G401.6 (cell line): Measurements from ENCODE around the gene ABHD17C.

Source experiments
- FAIRE-seq: peaks from 2 replicates; lab custom pipeline; 2012; peaks lifted over from hg19 to GRCh38; lab: Jason Lieb, UNC

The ABHD17C gene

DNA sequence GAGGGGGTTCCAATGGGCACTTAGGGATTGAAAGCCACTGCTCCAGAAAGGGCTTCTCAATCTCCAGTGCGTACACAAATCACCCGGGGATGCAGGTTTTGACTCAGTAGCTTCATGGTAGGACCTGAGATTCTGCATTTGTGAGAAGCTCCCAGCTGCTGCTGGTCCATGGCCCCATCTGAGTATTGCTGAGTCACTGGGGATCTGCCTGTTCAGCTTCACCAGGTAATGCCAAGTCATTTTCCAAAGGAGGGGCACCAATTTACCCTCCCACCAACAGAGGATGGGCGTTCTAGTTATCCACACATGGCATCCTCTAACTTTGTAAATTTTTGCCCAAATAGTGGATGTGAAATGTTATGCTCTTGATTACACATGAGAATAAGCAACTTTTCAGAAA, 71.2 kb downstream of the ABHD17C start:
- no peak for FAIRE-seq

DNA sequence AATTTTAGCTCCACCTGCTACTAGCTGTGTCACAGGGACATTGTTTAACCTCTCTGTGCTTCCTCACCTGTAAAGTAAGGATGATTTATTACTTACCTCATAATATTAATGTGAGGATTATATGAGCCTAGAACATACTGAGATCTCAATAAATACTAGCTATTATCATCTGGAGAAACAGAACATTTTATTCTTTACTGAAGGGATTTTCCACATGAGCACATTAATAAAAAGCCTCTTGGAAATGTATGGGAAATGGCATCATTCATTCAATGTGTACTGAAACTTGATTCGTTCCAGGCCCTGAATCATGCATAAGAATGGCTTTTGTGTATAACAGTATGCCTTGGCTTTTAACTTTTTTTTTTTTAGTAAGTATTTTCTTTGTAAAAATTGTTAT, 73.0 kb downstream of the ABHD17C start:
- FAIRE-seq = no peak

DNA sequence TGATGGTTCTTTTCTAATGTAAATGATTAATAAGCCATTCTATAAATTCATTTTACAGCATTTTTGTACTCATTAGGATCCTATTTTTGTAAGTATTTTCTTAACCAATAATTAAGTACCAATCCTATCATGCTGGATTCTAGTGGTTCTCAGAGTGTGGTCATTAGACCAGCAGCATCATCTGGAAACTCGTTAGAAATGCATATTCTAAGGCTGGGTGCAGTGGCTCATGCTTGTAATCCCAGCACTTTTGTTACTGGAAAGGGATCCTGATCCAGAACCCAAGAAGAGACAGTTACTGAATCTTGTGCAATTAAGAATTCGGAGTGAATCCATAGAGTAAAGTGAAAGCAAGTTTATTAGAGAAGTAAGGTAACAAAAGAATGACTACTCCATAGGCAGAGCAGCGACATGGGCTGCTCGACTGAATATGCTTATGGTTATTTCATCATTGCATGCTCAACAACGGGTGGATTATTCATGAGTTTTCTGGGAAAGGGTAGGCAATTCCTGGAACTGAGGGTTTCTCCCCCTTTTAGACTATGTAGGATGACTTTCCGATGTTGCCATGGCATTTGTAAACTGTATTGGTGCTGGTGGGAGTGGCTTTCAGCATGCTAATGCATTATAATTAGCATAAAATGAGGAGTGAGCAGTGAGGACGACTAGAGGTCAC, 74.2 kb downstream of the ABHD17C start:
- FAIRE-seq = no peak

DNA sequence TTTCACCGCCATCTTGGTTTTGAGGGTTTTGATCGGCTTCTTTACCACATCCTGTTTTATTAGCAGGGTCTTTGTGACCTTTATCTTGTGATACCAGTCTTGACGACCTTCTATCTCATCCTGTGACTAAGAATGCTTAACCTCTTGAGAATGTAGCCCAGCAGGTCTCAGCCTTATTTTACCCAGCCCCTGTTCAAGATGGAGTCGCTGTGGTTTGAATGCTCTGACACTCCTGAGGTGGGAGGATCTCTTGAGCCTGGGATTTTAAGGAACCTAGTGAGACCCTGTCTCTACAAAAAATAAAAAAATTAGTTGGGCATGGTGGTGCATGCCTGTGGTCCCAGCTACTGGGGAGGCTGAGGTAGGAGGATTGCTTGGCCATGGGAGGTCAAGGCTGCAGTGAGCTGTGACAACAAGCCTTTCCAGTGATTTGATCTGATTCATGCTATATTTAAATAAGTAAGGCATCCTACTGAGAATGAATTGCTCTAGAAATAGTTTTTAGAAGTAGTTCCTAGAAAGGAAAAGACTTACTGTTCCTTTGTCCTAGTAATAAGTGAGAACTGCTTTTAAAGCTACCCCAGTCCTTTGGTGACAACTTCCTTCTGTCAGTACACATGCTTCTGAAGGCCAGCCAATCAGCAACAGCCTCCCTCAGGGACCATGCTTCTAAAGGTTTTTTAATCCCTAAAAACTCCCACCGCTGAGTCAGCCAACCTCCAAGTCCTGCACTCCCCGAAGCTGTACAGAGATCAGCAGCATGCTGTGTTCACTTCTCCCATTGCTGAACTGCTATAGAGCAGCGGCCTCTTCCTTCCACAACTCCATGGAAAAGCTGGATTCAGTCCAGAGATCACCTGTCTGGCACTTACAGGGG, 75.0 kb downstream of the ABHD17C start:
- no peak for FAIRE-seq

DNA sequence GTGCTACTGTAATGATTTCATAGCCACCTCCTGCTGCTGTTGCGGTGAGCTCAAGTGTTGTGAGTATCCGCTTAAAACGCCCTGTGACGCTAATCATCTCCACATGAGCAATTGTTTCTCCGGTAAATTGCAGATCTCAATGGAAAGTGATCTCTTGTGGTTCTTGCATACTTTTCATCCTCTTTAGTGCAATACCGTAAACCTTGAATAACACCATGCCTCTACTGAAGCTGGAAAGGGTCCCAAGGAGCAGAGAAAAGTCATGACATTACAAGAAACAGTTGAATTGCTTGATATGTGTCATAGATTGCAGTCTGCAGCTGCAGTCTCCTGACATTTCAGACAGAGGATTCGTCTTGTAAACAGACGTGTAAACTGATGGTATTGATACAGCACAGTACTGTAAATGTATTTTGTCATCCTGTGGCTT, 78.0 kb downstream of the ABHD17C start:
- FAIRE-seq = no peak

DNA sequence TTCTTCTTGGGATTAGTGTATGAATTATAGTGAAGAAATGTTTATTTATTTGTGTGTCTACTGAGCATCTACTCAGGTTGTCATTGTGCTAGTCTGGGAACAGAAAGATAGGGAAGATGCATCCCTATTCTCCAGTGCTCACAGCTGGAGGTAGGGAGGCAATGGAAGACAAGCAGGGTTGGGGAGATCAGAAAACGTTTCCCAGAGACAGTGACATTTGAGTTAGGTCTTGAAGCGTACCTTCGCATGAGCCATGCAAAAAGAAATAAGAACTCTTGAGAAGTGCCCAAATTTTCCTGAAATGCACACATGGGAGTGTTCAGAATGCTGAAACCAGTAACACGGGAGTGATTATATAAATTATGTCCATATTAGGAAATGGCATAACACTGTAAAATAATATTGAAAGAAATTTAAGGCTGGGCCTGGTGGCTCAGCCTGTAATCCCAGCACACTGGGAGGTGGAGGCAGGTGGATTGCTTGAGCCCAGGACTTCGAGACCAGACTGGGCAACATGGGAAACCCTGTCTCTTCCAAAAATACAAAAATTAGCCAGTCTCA, 78.8 kb downstream of the ABHD17C start:
- no peak for FAIRE-seq

DNA sequence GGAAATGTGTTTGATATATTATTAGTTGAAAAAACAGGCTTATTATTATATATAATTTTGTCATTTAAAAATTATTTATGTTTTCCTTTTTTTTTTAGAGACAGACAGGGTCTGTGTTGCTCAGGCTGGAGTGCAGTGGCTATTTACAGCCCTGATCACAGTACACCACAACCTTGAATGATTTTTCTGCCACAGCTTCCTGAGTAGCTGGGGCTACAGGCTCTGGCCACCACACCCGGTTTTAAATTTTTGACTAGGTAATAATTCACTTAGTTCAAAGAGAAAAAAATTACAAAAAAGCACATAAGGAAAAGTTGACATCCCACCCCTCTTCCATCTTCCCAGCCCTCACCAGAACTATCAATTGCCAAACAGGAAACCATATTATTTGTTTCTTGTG, 79.4 kb downstream of the ABHD17C start:
- FAIRE-seq = no peak

DNA sequence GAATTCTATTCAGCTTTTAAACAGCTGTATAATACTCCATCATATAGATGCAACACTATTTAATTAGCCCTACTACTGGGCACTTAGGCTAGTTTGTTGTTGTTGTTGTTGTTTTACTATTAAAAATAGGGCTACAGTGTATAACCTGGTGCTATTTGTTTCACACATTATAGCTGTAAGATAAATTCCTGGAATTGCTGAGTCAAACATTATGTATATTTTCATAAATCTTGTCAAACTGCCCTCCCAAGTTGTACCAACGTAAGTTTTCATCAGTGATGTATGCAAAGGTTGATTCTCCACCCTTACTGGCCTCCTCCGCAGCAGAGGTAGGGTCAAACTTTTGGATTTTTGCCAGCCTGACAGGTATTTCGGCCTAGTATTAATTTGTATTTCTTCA, 80.2 kb downstream of the ABHD17C start:
- no peak for FAIRE-seq

DNA sequence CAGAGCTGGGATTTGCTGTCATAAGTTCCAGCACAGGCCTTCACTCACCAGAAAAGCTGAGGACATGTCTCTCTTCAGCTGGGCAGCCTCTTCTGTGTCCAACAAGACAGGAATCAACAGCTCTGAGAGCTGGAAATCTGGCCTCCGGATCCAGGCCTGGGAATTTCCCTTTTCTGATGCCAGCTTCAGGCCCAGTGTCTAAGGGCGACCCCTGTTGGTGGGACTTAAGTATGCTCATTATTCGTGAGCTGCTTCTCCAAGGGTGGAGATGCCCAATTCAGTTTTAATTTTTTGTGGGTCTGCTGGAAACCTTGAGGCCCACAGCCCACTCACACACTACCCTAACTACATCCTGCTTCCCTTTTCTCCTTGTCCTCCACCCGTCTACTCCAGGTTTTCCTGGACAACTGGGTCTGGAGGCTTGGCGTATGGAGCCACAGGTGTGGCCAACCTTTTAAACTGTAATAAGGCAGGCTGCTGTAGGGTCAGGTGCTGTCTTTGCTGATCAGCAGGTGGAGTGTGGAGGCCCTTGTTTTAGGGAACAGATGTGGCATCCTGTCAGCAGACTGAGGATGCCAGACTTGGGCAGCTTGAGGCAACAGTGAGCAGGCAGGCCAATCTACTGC, 81.4 kb downstream of the ABHD17C start:
- FAIRE-seq = no peak

DNA sequence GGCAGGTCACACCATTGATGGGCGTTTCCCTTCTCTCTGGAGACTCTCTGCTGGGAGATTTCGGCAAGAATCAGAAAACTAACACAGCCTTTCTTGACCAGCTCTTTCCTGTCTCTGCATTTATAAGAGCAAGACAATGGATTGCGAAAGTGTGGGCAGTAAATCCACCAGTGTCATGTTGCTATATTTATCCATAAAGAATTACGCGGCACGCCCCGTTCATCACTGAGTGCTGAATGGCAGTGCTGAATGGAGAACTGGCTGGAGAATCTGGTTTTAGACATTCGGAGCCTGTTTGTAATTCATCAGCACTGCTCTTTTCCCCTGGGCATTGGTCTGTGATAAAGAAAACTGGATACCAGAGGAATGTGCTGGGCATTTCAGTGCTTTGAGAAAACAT, 82.0 kb downstream of the ABHD17C start:
- FAIRE-seq = no peak

DNA sequence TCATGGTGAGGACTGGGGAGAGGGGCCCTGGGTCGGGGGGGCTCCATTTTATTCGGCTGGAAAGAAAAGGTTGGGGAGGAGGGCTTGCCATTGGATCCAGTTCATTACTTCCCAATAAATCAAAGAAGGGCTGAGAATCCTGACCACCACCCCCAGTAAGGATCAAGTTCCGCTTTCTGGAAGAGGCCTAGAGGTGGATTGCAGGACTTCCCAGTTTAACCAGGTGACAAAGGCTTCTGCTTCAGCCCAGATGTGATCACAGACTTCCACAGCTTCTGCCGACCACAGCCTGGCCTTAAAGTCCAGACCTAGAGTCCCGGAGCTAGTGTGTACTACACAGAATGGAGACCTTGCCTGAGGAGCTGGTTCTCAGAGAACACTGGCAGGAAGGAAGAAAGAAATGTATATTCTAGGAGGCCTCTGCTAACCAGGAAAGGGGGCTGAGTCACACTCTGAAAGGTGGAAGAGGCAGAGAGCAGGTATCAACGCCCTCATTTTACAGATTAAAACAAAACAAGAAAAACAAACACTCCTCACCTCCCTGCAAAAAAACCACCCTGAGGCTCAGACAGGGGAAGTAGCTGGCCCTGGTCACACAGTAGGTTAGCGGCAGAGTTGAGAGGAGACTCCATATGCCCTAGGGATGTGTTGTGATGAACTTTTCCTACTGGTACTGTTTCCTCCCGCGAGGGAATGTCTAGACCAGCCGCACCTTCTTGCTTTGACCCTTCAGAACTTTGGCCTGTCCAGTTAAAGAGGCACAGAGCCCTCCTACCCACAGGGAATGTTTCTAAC, 82.9 kb downstream of the ABHD17C start:
- no peak for FAIRE-seq

DNA sequence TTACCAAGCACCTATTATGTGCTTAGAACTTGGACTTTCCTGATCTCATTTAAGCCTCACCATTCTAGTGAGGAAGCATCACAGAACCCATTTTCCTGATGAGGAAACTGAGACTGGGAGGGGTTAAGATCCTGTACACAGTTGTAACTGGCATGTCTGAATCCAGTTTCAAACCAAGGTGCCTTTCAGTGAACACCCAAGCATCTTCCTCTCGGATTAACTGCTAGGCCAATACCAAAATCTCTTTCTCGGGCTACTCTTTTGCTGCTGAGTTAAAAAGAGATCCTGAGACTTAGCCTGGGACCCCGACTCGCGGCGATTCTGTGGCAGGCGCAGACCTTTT, 83.5 kb downstream of the ABHD17C start:
- no peak for FAIRE-seq

DNA sequence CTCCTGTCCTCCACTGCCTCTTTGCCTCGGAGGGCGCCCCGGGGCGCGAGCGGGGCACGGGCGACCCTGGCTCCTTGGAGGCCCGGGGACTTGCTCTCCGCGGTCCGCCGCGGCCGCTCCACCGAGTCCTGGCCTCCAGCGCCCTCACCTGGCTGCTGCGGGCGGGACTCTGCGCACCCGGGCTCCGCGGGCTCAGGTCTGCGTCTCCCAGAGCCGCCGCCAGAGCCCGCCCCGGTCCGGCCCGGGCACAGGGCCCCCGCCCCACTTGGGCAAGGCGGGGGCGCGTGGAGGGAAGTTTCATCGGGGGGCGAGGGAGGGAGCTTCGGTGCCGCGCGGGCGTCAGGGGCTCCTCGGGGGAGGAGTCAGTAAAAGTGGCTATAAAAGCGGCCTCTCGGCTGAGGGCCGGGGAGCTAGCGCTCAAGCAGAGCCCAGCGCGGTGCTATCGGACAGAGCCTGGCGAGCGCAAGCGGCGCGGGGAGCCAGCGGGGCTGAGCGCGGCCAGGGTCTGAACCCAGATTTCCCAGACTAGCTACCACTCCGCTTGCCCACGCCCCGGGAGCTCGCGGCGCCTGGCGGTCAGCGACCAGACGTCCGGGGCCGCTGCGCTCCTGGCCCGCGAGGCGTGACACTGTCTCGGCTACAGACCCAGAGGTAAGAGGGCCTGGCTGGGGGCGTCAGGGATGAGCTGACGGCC, 84.0 kb downstream of the ABHD17C start, which contains the start of gene CEMIP:
Gene CEMIP (plus strand): TSS at position 407 of the 694 bp plus-strand sequence. CDS start 94,510 bp downstream, outside the sequence.
- no peak for FAIRE-seq

DNA sequence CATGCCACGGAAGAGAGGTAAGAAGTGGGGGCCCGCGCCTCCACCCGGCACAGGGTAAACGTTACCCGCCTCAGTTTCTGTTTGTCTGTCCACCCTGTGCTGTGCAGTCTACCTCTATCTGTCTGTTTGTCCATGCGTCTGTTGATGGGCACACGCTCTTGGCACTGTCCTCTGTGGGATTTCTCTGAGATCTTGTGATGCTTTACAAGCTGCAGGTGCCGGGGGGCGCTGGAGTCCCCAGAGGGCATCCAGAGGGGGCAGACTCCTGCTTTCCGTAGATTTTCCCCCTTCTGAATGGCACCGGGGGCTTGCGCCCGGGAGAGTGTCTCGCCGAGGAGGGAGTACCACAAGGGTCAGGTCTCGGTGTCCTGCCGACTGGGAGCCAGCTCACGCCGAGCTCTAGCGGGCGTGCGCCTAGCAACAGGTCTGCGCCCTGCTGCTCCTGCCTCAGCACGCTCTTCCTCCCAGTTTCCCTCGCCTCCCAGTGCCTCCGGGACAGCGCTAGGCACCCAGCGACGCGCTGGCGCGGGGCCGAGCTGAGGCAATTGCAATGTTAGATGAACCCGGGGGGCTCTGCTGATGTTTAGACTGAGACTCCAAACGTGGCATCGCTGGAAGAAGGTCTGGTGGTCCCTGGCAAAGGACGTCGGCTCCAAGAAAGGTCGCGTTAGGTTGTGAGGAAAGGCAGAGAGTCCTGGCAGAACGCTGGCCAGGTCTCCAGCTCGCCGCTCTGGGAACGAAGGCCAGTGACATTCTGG, 84.7 kb downstream of the ABHD17C start:
- no peak for FAIRE-seq

DNA sequence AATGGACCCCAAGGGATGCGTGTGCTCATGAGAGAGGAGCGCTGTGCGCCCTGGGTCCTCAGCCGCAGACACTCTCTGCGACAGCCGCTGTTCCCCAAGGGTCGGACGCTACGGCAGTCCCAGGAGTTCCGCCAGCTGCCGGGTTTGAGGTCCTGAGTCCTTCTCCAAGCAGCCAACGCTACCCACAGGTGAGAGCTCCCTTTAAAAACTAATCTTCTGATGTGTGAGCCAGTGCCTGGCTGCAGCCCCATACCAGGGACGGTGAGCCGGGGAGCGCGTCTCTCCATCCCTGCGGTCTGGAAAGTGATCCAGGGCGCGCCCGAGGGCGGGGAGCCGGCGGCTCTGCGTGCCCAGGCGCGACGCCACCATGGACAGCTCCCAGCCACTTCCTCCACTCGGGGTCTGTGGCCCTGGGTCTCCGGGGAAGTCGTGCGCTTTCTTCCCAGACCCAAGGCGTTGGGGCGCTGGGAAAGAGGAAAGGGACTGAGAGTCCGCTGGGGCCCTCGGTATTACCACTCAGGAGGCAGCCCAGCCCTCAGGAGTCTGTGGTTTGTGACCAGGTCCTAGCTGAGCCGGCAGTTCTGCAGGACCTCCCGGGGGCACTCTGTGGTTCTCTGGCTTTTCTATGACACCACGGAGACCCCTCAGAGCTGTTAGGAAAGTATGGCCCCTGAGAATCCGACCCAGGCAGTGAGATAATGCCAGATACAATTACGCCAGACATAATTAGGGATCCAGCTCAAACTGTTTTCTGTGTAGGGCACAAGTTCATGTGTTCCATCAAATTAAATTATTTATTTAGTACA, 85.5 kb downstream of the ABHD17C start:
- FAIRE-seq = no peak

DNA sequence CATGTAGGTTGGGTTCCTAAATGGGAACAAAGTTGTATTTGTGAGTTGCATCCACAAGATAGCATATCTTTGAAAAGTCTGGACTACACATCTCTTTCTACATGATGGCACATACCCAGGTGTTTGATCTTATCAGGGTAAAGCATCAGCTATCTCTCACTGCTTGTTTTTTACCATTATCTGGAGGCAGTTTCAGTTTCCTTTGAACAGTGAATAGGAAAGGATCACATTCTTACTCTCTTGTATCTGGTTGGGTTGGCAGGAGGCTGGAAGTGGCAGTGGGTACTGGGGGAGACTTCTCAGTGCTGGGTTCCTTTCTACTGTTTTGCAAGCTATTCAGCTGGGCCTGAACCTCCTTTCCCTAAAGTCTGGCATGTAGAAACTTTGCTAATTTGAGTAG, 88.2 kb downstream of the ABHD17C start:
- no peak for FAIRE-seq

DNA sequence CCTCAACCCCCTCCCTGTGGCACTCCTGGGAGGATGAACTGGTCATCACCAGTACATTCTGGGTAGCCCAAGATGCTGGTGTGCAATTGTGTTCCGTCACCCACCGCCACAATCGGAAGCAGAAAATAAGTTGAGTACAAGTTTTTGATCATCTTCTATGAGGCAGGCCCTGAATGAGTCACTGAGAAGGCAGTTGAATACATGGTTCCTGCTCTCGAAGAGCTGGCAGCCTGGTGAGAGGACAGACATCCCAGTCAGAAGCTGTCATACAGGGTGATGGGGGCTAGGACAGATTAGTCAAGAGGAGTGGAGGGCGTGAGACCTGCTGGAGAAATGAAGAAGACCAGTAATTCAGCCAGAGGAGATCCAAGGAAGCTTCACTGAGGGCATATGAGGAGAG, 90.2 kb downstream of the ABHD17C start:
- FAIRE-seq = no peak

DNA sequence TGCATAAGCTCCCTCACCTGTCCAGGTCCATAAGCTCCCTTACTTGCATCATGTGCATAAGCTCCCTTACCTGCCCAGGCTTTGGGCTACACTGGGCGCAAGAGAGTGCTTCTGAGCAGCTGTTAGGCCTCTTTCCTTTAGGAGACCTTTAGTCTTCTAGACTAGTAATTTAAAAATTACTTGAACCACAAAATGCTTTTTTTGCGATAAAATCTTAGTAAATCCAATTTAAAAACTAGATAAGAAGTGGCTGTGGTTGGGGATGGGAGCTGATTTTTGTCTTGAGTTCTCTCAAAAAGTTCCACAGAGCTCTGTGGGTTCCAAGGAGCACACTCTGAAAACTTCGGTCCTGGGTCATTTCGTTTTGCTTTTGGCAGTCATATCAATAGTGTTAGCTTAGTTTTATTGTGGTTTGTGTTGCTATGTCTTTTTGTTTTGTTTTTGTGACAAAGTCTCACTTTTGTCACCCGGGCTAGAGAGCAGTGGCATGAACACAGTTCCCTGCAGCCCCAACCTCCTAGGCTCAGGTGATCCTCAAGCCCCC, 90.8 kb downstream of the ABHD17C start:
- FAIRE-seq = no peak

DNA sequence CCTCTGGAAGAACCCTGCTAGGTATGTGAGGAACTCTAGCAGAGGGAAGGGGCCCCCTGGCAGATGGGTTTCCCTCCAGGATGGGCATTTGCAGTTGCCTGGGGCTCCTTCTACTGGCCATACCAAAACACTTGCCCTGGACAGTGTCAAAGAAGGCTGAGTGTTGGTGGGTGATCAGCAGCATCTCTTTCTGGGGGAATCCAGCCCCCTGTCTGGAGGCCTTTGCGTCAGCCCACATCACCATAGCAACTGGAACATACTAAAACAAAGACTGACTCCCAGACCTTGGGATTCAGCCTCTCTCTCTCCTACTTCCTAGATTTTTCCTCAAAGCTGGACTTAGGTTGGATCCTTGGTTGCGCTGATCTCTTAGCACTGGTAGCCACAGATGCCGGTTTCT, 92.2 kb downstream of the ABHD17C start:
- no peak for FAIRE-seq

DNA sequence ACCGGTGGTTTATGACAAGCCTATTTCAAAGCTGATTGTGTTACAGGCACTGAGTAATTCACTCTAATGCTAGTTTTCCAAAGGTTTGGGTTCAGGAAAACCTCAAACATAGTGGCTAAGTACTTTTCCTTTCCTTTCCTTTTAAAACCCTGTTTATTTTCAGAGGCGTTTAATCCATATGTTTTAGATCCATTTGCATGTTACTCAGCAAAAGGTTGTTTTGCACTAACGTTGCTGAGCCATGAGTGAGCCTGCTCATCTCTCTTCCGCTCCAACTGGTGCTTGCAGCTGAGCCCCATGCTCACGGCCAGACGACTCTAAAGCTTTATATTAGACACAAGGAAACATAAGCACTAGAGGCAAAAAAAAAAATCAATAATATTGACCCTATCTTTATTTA, 93.4 kb downstream of the ABHD17C start:
- no peak for FAIRE-seq
